Neural progenitor cell (in vitro differentiated cells): ENCODE results near the gene SRRM5. TPM values are rescaled to one million over a fixed set of nuclear protein-coding genes. Genes with fewer than 3 reads are reported as not detected.

Experiments
- DNase-seq: peaks from one replicate; pipeline ENCODE4 v3.0.0-alpha.2; 2016; ENCODE audit warnings: low spot score
- H2AFZ ChIP-seq: fragments of 200-600 bp; sonication (generic); replicated peaks from 2 replicates; pipeline ENCODE4 v1.6.1; 2016; ENCODE audit warnings: antibody characterized with exemption
- H3F3A ChIP-seq: fragments of 200-600 bp; sonication (generic); 2 replicates; pipeline ENCODE4 v1.6.1; 2016; ENCODE audit warnings: antibody characterized with exemption, low read depth
- H3K27ac ChIP-seq: fragments of 200-600 bp; sonication (generic); 2 replicates; pipeline ENCODE4 v1.5.1; 2016; ENCODE audit warnings: mild to moderate bottlenecking
- H3K27me3 ChIP-seq: fragments of 200-600 bp; sonication (generic); 2 replicates; pipeline ENCODE4 v1.6.1; 2016; ENCODE audit warnings: mild to moderate bottlenecking, moderate library complexity
- H3K36me3 ChIP-seq: fragments of 200-600 bp; sonication (generic); 2 replicates; pipeline ENCODE4 v1.5.1; 2016
- H3K4me1 ChIP-seq: fragments of 200-600 bp; sonication (generic); 2 replicates; pipeline ENCODE4 v1.6.1; 2016; ENCODE audit warnings: mixed run types
- H3K4me2 ChIP-seq: fragments of 200-600 bp; sonication (generic); 2 replicates; pipeline ENCODE4 v1.6.1; 2016
- H3K4me3 ChIP-seq: fragments of 200-600 bp; sonication (generic); 2 replicates; pipeline ENCODE4 v1.5.1; 2016
- H3K79me2 ChIP-seq: fragments of 200-600 bp; sonication (generic); 2 replicates; pipeline ENCODE4 v1.6.1; 2016; ENCODE audit warnings: low read depth
- H3K9ac ChIP-seq: fragments of 200-600 bp; sonication (generic); 2 replicates; pipeline ENCODE4 v1.6.1; 2016
- H3K9me3 ChIP-seq: fragments of 200-600 bp; sonication (generic); 2 replicates; pipeline ENCODE4 v1.5.1; 2016; ENCODE audit warnings: low read depth
- H4K20me1 ChIP-seq: fragments of 200-600 bp; sonication (generic); 2 replicates; pipeline ENCODE4 v1.6.1; 2016; ENCODE audit warnings: low read depth
- H3K27ac Mint-ChIP-seq: 3 replicates; pipeline ENCODE4 v1.8.0; 2021; ENCODE audit warnings: mixed read lengths
- H3K27me3 Mint-ChIP-seq: 2 replicates; pipeline ENCODE4 v1.8.0; 2022; ENCODE audit warnings: low read depth, mild to moderate bottlenecking, inconsistent platforms, moderate library complexity, mixed read lengths; ENCODE audit not compliant: insufficient read depth
- H3K36me3 Mint-ChIP-seq: 3 replicates; pipeline ENCODE4 v1.8.0; 2021; ENCODE audit warnings: mixed read lengths
- H3K4me1 Mint-ChIP-seq: 3 replicates; pipeline ENCODE4 v1.8.0; 2021; ENCODE audit warnings: mixed read lengths
- H3K4me3 Mint-ChIP-seq: 3 replicates; pipeline ENCODE4 v1.8.0; 2021; ENCODE audit warnings: mild to moderate bottlenecking, moderate library complexity, mixed read lengths
- H3K9me3 Mint-ChIP-seq: 3 replicates; pipeline ENCODE4 v1.8.0; 2020; ENCODE audit warnings: mixed read lengths
- EZH2 ChIP-seq: fragments of 200-600 bp; sonication (generic); IDR thresholded peaks from 2 replicates; pipeline ENCODE4 v1.6.1; 2017; ENCODE audit warnings: antibody characterized with exemption, mild to moderate bottlenecking, moderate library complexity
- EZH2phosphoT487 ChIP-seq: fragments of 200-600 bp; sonication (generic); IDR thresholded peaks from 2 replicates; pipeline ENCODE4 v1.6.1; 2017; ENCODE audit warnings: antibody characterized with exemption
- total RNA-seq: library from RNA; depleted of rRNA; stranded (reverse); fragments of >200 nt; gene quantifications from 2 replicates; pipeline ENCODE4 v1.2.3, GENCODE V29; 2015; ENCODE audit warnings: low replicate concordance
- TF ChIP-seq, protein P1 (sequence below): fragments of 200-600 bp; sonication (generic); IDR thresholded peaks from 2 replicates; pipeline ENCODE4 v1.5.1; 2017; ENCODE audit warnings: antibody characterized with exemption, mild to moderate bottlenecking

SRRM5 gene
- total RNA-seq, 1 donor from 2014 or later = not detected

DNA sequence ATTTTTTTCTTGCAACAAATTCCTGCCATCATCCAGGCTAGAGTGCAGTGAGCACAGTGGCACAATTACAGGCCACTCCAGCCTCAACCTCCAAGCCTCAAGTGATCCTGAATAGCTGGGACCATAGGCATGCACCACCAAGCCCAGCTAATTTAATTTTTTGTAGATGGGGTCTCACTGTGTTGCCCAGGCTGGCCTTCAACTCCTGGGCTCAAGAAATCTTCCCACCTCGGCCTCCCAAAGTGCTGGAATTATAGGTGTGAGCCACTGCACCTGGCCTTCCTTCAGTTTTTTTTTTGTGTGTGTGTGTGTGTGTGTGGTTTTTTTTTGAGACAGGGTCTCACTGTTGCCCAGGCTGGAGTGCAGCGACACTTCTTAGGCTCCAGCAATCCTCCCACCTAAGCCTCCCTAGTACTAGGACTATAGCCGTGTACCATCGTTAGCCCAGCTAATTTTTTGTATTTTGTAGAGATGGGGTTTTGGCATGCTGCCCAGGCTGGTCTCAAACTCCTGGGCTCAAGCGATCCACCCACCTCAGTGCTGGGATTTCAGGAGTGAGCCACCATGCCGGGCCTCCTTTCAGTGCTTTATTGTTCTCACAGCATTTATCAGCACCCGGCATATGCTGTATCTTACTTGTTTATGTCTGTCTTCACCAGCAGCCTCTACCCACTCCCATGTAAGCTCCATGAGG lies 5.9 kb upstream of the SRRM5 start:
- H2AFZ ChIP-seq = no peak overlapping the region
- Mint-ChIP-seq H3K9me3 (no peaks in the 10 kb centered on the region), H3K4me1 (peaks cover 6% of the 10 kb centered on the region), H3K4me3 (no peak overlapping the region), H3K27ac (no peak overlapping the region), H3K27me3 (peaks cover 2% of the 10 kb centered on the region), H3K36me3 (peaks cover 12% of the 10 kb centered on the region)
- no peak for DNase-seq
- no peaks in the 10 kb centered on the region for H3K36me3 ChIP-seq
- no peak overlapping the region for H3K4me2 ChIP-seq
- no peak for TF ChIP-seq EZH2phosphoT487
- TF ChIP-seq, protein P1, sequence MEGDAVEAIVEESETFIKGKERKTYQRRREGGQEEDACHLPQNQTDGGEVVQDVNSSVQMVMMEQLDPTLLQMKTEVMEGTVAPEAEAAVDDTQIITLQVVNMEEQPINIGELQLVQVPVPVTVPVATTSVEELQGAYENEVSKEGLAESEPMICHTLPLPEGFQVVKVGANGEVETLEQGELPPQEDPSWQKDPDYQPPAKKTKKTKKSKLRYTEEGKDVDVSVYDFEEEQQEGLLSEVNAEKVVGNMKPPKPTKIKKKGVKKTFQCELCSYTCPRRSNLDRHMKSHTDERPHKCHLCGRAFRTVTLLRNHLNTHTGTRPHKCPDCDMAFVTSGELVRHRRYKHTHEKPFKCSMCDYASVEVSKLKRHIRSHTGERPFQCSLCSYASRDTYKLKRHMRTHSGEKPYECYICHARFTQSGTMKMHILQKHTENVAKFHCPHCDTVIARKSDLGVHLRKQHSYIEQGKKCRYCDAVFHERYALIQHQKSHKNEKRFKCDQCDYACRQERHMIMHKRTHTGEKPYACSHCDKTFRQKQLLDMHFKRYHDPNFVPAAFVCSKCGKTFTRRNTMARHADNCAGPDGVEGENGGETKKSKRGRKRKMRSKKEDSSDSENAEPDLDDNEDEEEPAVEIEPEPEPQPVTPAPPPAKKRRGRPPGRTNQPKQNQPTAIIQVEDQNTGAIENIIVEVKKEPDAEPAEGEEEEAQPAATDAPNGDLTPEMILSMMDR = no peak
- no peak for TF ChIP-seq EZH2
- peaks cover 6% of the 10 kb centered on the region for H4K20me1 ChIP-seq
- no peaks in the 10 kb centered on the region for H3F3A ChIP-seq
- no peak overlapping the region for H3K4me3 ChIP-seq
- no peak overlapping the region for H3K27ac ChIP-seq
- H3K79me2 ChIP-seq = peaks cover 7% of the 10 kb centered on the region
- no peaks in the 10 kb centered on the region for H3K4me1 ChIP-seq
- H3K9me3 ChIP-seq = no peaks in the 10 kb centered on the region
- H3K27me3 ChIP-seq = no peaks in the 10 kb centered on the region
- H3K9ac ChIP-seq = no peak overlapping the region

DNA sequence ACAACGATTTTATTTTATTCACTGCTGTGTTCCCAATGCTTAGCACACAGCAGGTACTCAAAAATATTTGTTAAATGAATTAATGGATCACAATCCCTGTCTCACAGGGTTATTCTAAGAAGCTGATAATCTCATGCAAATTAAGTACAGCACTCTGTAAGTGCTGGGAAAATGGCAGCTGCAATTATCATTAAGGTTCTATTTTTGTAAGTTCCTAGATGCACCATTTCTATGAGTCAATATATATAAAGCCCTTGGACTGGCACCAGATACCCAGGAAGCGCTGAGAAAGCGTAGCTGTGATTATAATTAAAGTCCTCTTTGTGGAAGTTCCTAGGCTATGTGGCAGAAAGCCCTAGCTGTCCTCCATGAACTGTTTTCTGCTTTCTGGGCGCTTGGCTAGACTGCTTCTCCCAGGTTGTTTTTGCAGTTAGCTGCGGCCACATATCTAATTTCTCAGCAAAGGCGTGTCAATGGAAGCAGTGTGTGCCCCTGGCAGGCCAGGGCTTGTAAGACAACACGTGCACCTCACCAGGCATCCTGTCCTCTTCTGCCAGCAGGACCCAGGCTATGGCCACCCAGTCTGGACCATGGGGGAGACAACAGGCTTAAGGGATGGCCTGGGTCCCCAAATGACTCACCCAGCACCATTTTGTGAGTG lies 5.2 kb upstream of the SRRM5 start:
- no peak overlapping the region for H3K9ac ChIP-seq
- H4K20me1 ChIP-seq = peaks cover 6% of the 10 kb centered on the region
- Mint-ChIP-seq H3K27ac (no peak overlapping the region), H3K27me3 (peaks cover 2% of the 10 kb centered on the region), H3K4me1 (peaks cover 8% of the 10 kb centered on the region), H3K36me3 (peaks cover 15% of the 10 kb centered on the region), H3K9me3 (no peaks in the 10 kb centered on the region), H3K4me3 (no peak overlapping the region)
- H3K9me3 ChIP-seq = no peaks in the 10 kb centered on the region
- H3K4me1 ChIP-seq = no peaks in the 10 kb centered on the region
- H2AFZ ChIP-seq = no peak overlapping the region
- no peak overlapping the region for H3K4me3 ChIP-seq
- DNase-seq = no peak
- H3K79me2 ChIP-seq = peaks cover 14% of the 10 kb centered on the region
- no peaks in the 10 kb centered on the region for H3K27me3 ChIP-seq
- no peaks in the 10 kb centered on the region for H3F3A ChIP-seq
- no peak overlapping the region for H3K4me2 ChIP-seq
- TF ChIP-seq, protein P1 = no peak
- TF ChIP-seq EZH2phosphoT487 = no peak
- TF ChIP-seq EZH2 = no peak
- H3K36me3 ChIP-seq = no peaks in the 10 kb centered on the region
- H3K27ac ChIP-seq = no peak overlapping the region

- no peak overlapping the region for H3K9ac ChIP-seq
- Mint-ChIP-seq H3K36me3 (peaks cover 20% of the 10 kb centered on the region), H3K27ac (no peak overlapping the region), H3K4me3 (no peak overlapping the region), H3K9me3 (no peaks in the 10 kb centered on the region), H3K27me3 (peaks cover 2% of the 10 kb centered on the region), H3K4me1 (peaks cover 12% of the 10 kb centered on the region)
- no peak overlapping the region for H3K4me2 ChIP-seq
- H3K36me3 ChIP-seq = no peaks in the 10 kb centered on the region
- H2AFZ ChIP-seq = no peak overlapping the region
- no peaks in the 10 kb centered on the region for H3F3A ChIP-seq
- H3K9me3 ChIP-seq = no peaks in the 10 kb centered on the region
- H3K4me1 ChIP-seq = no peaks in the 10 kb centered on the region
- peaks cover 22% of the 10 kb centered on the region for H3K79me2 ChIP-seq
- DNase-seq = no peak
- H3K4me3 ChIP-seq = no peak overlapping the region
- peaks cover 6% of the 10 kb centered on the region for H4K20me1 ChIP-seq
- no peaks in the 10 kb centered on the region for H3K27me3 ChIP-seq
- H3K27ac ChIP-seq = no peak overlapping the region
- TF ChIP-seq EZH2phosphoT487 = no peak
- TF ChIP-seq, protein P1 = no peak
These were observed 4.4 kb upstream of the SRRM5 start for GRCh38 chr19:43607238-43608205.
